GM13976 (cell line): Measurements from ENCODE around the gene NEU4.
A peak's percentile ranks its signal among the peaks of the same experiment; 100 is the strongest.
"Not testable (repeated sequence)": the region's sequence is repeated elsewhere in the genome, so short reads cannot be mapped to it uniquely, and the experiment has no call there.

Experiments used
- DNase-seq: peaks from one replicate; pipeline ENCODE4 v3.0.0; 2012; ENCODE audit warnings: low spot score
- CTCF ChIP-seq: IDR thresholded peaks from 2 replicates; pipeline ENCODE4 v1.5.1; 2012; ENCODE audit warnings: borderline replicate concordance, mild to moderate bottlenecking; ENCODE audit not compliant: insufficient read depth; ENCODE audit errors: extremely low read depth, missing control alignments, control extremely low read depth
- in situ Hi-C: fragments of 300-500 bp; cut with MboI; formaldehyde crosslinking; loops from one replicate; pipeline ENCODE4 v1.12.0; 2022; ENCODE audit warnings: low sequenced_read_pairs, mixed read lengths, inconsistent platforms; ENCODE audit not compliant: unreplicated experiment

Gene NEU4

GRCh38 chr2:241796610-241797138, 12.3 kb upstream of the NEU4 start:
- in situ Hi-C loops, result no loop called here
- no peak for DNase-seq

GRCh38 chr2:241797441-241798080, 11.4 kb upstream of the NEU4 start:
- DNase-seq, result peak; percentile 31
- in situ Hi-C loops, result no loop called here
- TF ChIP-seq CTCF, result no peak

More at GRCh38 chr2:241796610-241797138, 12.3 kb upstream of the NEU4 start:
- no peak for TF ChIP-seq CTCF

- peak; percentile 36 for DNase-seq
- TF ChIP-seq CTCF, result no peak
- in situ Hi-C loops, result no loop called here
Observed at GRCh38 chr2:241798081-241798630, 10.8 kb upstream of the NEU4 start.

GRCh38 chr2:241798631-241799521, 10.1 kb upstream of the NEU4 start:
- peak; percentile 35 for DNase-seq
- TF ChIP-seq CTCF, result no peak
- in situ Hi-C loops, result no loop called here

GRCh38 chr2:241799522-241800197, 9.3 kb upstream of the NEU4 start:
- TF ChIP-seq CTCF, result no peak
- peak; percentile 31 for DNase-seq
- in situ Hi-C loops, result no loop called here

GRCh38 chr2:241800198-241800903, 8.6 kb upstream of the NEU4 start:
- in situ Hi-C loops, result not testable (repeated sequence)
- peak; percentile 17 for DNase-seq
